ENCODE results near the gene HLA-DQA1. TPM values are rescaled to one million over a fixed set of nuclear protein-coding genes. Genes with fewer than 3 reads are reported as not detected.

The HLA-DQA1 gene
- total RNA-seq, 1 experiment from 2014 or later, result not detected

GRCh38 chr6:32597024-32597423 lies 40.2 kb upstream of the HLA-DQA1 start:
- no peaks in the 10 kb centered on the region; the same call in 1 of the 2 replicates for H3K27me3 ChIP-seq (ENCODE audit: insufficient read depth, low read depth)
- no peak overlapping the region for H2AFZ ChIP-seq
- no peak overlapping the region for H3K4me3 ChIP-seq
- ChIA-PET CTCF (no interaction called here), POLR2A (ENCODE audit: unreplicated experiment) (no interaction called here)
- no peaks in the 10 kb centered on the region for H3F3A ChIP-seq (ENCODE audit: insufficient read depth, low read depth)
- H3K9me2 ChIP-seq (ENCODE audit: insufficient read depth), result no peaks in the 10 kb centered on the region
- H3K27ac ChIP-seq, result no peak overlapping the region
- TF ChIP-seq CTCF (conservative IDR thresholded peaks at IDR 0.05) (no peak), EZH2 (IDR thresholded peaks at IDR 0.05; ENCODE audit: low read depth) (no peak)
- H3K4me1 ChIP-seq (replicated peaks; ENCODE audit: insufficient read depth), result no peaks in the 10 kb centered on the region
- H3K9me3 ChIP-seq (ENCODE audit: insufficient read depth, low read depth), result no peaks in the 10 kb centered on the region
- H4K20me1 ChIP-seq (ENCODE audit: insufficient read depth), result no peaks in the 10 kb centered on the region
- no peaks in the 10 kb centered on the region for H3K36me3 ChIP-seq (ENCODE audit: low read depth)
- no TSS peak for BruUV-seq (replicated peaks)
- intact Hi-C loops (cut with micrococcal nuclease; ENCODE audit: unreplicated experiment), result no loop called here
- no peak for DNase-seq
- H3K4me2 ChIP-seq, result no peak overlapping the region
- no peaks in the 10 kb centered on the region for H3K79me2 ChIP-seq (ENCODE audit: low read depth)

- BruUV-seq (replicated peaks), result no TSS peak
- no peaks in the 10 kb centered on the region for H3F3A ChIP-seq (ENCODE audit: insufficient read depth, low read depth)
- ChIA-PET CTCF (no interaction called here), POLR2A (ENCODE audit: unreplicated experiment) (no interaction called here)
- no peaks in the 10 kb centered on the region for H3K4me1 ChIP-seq (replicated peaks; ENCODE audit: insufficient read depth)
- H3K9me3 ChIP-seq (ENCODE audit: insufficient read depth, low read depth), result no peaks in the 10 kb centered on the region
- H3K27ac ChIP-seq, result no peak overlapping the region
- H3K4me3 ChIP-seq, result no peak overlapping the region
- H3K9me2 ChIP-seq (ENCODE audit: insufficient read depth), result no peaks in the 10 kb centered on the region
- no peaks in the 10 kb centered on the region for H4K20me1 ChIP-seq (ENCODE audit: insufficient read depth)
- H3K27me3 ChIP-seq (ENCODE audit: insufficient read depth, low read depth), result peaks cover 23% of the 10 kb centered on the region
- intact Hi-C loops (cut with micrococcal nuclease; ENCODE audit: unreplicated experiment), result no loop called here
- TF ChIP-seq EZH2 (IDR thresholded peaks at IDR 0.05; ENCODE audit: low read depth) (no peak), CTCF (conservative IDR thresholded peaks at IDR 0.05) (no peak)
- H3K4me2 ChIP-seq, result no peak overlapping the region
- H2AFZ ChIP-seq, result no peak overlapping the region
- DNase-seq, result no peak
- no peaks in the 10 kb centered on the region for H3K79me2 ChIP-seq (ENCODE audit: low read depth)
- no peaks in the 10 kb centered on the region for H3K36me3 ChIP-seq (ENCODE audit: low read depth)
Observed at GRCh38 chr6:32602383-32602782, 34.8 kb upstream of the HLA-DQA1 start.

GRCh38 chr6:32603222-32603621 lies 34.0 kb upstream of the HLA-DQA1 start:
- Histone ChIP-seq H3K27ac (no peak overlapping the region), H3K9me3 (ENCODE audit: insufficient read depth, low read depth) (no peaks in the 10 kb centered on the region), H3K36me3 (ENCODE audit: low read depth) (no peaks in the 10 kb centered on the region), H3F3A (ENCODE audit: insufficient read depth, low read depth) (no peaks in the 10 kb centered on the region), H3K27me3 (ENCODE audit: insufficient read depth, low read depth) (peaks cover 23% of the 10 kb centered on the region), H4K20me1 (ENCODE audit: insufficient read depth) (no peaks in the 10 kb centered on the region), H3K4me2 (no peak overlapping the region), H3K79me2 (ENCODE audit: low read depth) (no peaks in the 10 kb centered on the region), H2AFZ (no peak overlapping the region), H3K4me3 (no peak overlapping the region), H3K9me2 (ENCODE audit: insufficient read depth) (no peaks in the 10 kb centered on the region), H3K4me1 (replicated peaks; ENCODE audit: insufficient read depth) (no peaks in the 10 kb centered on the region)
- ChIA-PET CTCF (interaction anchor here (0.6 kb wide), 1 partner anchor 190 kb away, joined by 4 read pairs; no protein-coding TSS in a partner anchor), POLR2A (ENCODE audit: unreplicated experiment) (no interaction called here)
- intact Hi-C loops (cut with micrococcal nuclease; ENCODE audit: unreplicated experiment), result no loop called here
- DNase-seq, result no peak
- no TSS peak for BruUV-seq (replicated peaks)
- TF ChIP-seq CTCF (conservative IDR thresholded peaks at IDR 0.05) (no peak), EZH2 (IDR thresholded peaks at IDR 0.05; ENCODE audit: low read depth) (no peak)

Data from PC-9 (cell line).